HepG2 (cell line): ENCODE measurements around the gene TMED6. TPM values are rescaled to one million over a fixed set of nuclear protein-coding genes. Genes with fewer than 3 reads are reported as not detected.

Source experiments
- DNMT3B ChIP-seq: conservative IDR thresholded peaks from 2 replicates; pipeline ENCODE4 v1.6.1; 2016; ENCODE audit warnings: missing biosample characterization, control low read depth
- FOXA1 ChIP-seq, 2 experiments: fragments of 450-650 bp in 1 of 2; sonication (generic) in 1 of 2; formaldehyde crosslinking in 1 of 2; IDR thresholded peaks; 2 replicates each; pipeline versions ENCODE4 v1.4.0 to v1.6.1; 2016 to 2020; ENCODE audit warnings: missing genetic modification reagents in 1 of 2
- GTF2F1 ChIP-seq: fragments of 150-350 bp; IDR thresholded peaks from 2 replicates; pipeline ENCODE4 v1.6.1; 2014; ENCODE audit warnings: low read length
- GZF1 ChIP-seq: sonication (generic); formaldehyde crosslinking; IDR thresholded peaks from 2 replicates; pipeline ENCODE4 v1.5.1; 2020; ENCODE audit warnings: mild to moderate bottlenecking, missing genetic modification reagents
- HIC2 ChIP-seq: sonication (generic); formaldehyde crosslinking; IDR thresholded peaks from 2 replicates; pipeline ENCODE4 v1.9.0; 2022; ENCODE audit warnings: low read depth, missing genetic modification reagents
- HNRNPK ChIP-seq: fragments of 200-400 bp; formaldehyde crosslinking; IDR thresholded peaks from 2 replicates; pipeline ENCODE4 v1.6.1; 2018; ENCODE audit warnings: low read length, low read depth, moderate library complexity, mild to moderate bottlenecking; ENCODE audit not compliant: poor library complexity, severe bottlenecking
- ISL2 ChIP-seq: sonication (generic); formaldehyde crosslinking; IDR thresholded peaks from 2 replicates; pipeline ENCODE4 v1.5.0; 2020; ENCODE audit warnings: missing genetic modification reagents
- JDP2 ChIP-seq: sonication (generic); formaldehyde crosslinking; IDR thresholded peaks from 2 replicates; pipeline ENCODE4 v1.8.1; 2022; ENCODE audit warnings: missing genetic modification reagents, borderline replicate concordance
- JUNB ChIP-seq: sonication (generic); formaldehyde crosslinking; IDR thresholded peaks from 2 replicates; pipeline ENCODE4 v1.8.0; 2022; ENCODE audit warnings: missing genetic modification reagents, mild to moderate bottlenecking, borderline replicate concordance
- JUND ChIP-seq: sonication (generic); formaldehyde crosslinking; IDR thresholded peaks from 2 replicates; pipeline ENCODE4 v1.8.0; 2022; ENCODE audit warnings: mild to moderate bottlenecking, missing genetic modification reagents
- MTF2 ChIP-seq: sonication (generic); formaldehyde crosslinking; IDR thresholded peaks from 2 replicates; pipeline ENCODE4 v1.5.0; 2020; ENCODE audit warnings: missing genetic modification reagents, borderline replicate concordance
- MXI1 ChIP-seq: IDR thresholded peaks from 3 replicates; pipeline ENCODE4 v1.6.1; 2012; ENCODE audit warnings: low read depth, low read length, inconsistent platforms, borderline replicate concordance
- MYPOP ChIP-seq: sonication (generic); formaldehyde crosslinking; IDR thresholded peaks from 2 replicates; pipeline ENCODE4 v1.8.1; 2023; ENCODE audit warnings: mild to moderate bottlenecking, moderate library complexity, missing genetic modification reagents
- NAIF1 ChIP-seq: sonication (generic); formaldehyde crosslinking; IDR thresholded peaks from 2 replicates; pipeline ENCODE4 v1.5.0; 2020; ENCODE audit warnings: mild to moderate bottlenecking, missing genetic modification reagents, borderline replicate concordance
- PHF21A ChIP-seq: sonication (generic); formaldehyde crosslinking; IDR thresholded peaks from 2 replicates; pipeline ENCODE4 v1.5.0; 2020; ENCODE audit warnings: mild to moderate bottlenecking, missing genetic modification reagents
- RCOR2 ChIP-seq: IDR thresholded peaks from 2 replicates; pipeline ENCODE4 v1.6.1; 2016; ENCODE audit warnings: missing biosample characterization, missing genetic modification reagents
- RFXAP ChIP-seq: sonication (generic); formaldehyde crosslinking; IDR thresholded peaks from 2 replicates; pipeline ENCODE4 v1.4.0; 2020; ENCODE audit warnings: missing genetic modification reagents, borderline replicate concordance
- SNRNP70 ChIP-seq: fragments of 200-400 bp; formaldehyde crosslinking; IDR thresholded peaks from 2 replicates; pipeline ENCODE4 v1.6.1; 2017; ENCODE audit warnings: mild to moderate bottlenecking, low read depth, low read length, moderate library complexity
- TCF7L2 ChIP-seq: IDR thresholded peaks from 2 replicates; pipeline ENCODE4 v1.6.1; 2011; ENCODE audit warnings: mild to moderate bottlenecking, low read depth, low read length, moderate library complexity
- YEATS4 ChIP-seq: sonication (generic); formaldehyde crosslinking; IDR thresholded peaks from 2 replicates; pipeline ENCODE4 v1.4.0; 2020; ENCODE audit warnings: missing genetic modification reagents, borderline replicate concordance
- ZFP1 ChIP-seq: IDR thresholded peaks from 2 replicates; pipeline ENCODE4 v1.6.1; 2016
- ZNF160 ChIP-seq: sonication (generic); formaldehyde crosslinking; IDR thresholded peaks from 2 replicates; pipeline ENCODE4 v1.8.0; 2022; ENCODE audit warnings: mild to moderate bottlenecking, inconsistent platforms, missing genetic modification reagents
- ZNF276 ChIP-seq: sonication (generic); formaldehyde crosslinking; IDR thresholded peaks from 2 replicates; pipeline ENCODE4 v1.4.0; 2020; ENCODE audit warnings: mild to moderate bottlenecking, low read depth, missing genetic modification reagents
- ZNF30 ChIP-seq: sonication (generic); formaldehyde crosslinking; IDR thresholded peaks from 2 replicates; pipeline ENCODE4 v1.5.0; 2020; ENCODE audit warnings: mild to moderate bottlenecking, missing genetic modification reagents
- ZNF430 ChIP-seq: sonication (generic); formaldehyde crosslinking; IDR thresholded peaks from 2 replicates; pipeline ENCODE4 v1.9.0; 2021; ENCODE audit warnings: mild to moderate bottlenecking, missing genetic modification reagents
- ZNF501 ChIP-seq: sonication (generic); formaldehyde crosslinking; IDR thresholded peaks from 2 replicates; pipeline ENCODE4 v1.5.1; 2020; ENCODE audit warnings: mild to moderate bottlenecking, moderate library complexity, missing genetic modification reagents
- ZSCAN21 ChIP-seq: sonication (generic); formaldehyde crosslinking; IDR thresholded peaks from 2 replicates; pipeline ENCODE4 v1.8.0; 2022; ENCODE audit warnings: mild to moderate bottlenecking, missing genetic modification reagents, moderate library complexity, borderline replicate concordance
- polyA plus RNA-seq, 8 experiments: library from polyadenylated mRNA; depleted of rRNA in 3 of 8; stranded (reverse) in 7 of 8; unstranded in 1 of 8; fragments of >200 nt; fragmentation: Illumina TruSeq in 4 of 8; extraction: Trizol in 4 of 8; gene quantifications; 2 replicates each; pipeline versions ENCODE4 v1.2.1 to v1.2.3, GENCODE V29; 2011 to 2016; ENCODE audit warnings: low read depth in 4 of 8, missing spikeins in 1 of 8, mixed read lengths in 1 of 8; ENCODE audit not compliant: insufficient read depth in 1 of 8
- total RNA-seq, 5 experiments: library from RNA; depleted of rRNA; stranded (reverse); fragments of >200 nt; fragmentation: Illumina TruSeq; extraction: Trizol; gene quantifications; 2 replicates each; pipeline ENCODE4 v1.2.3, GENCODE V29; 2016; ENCODE audit warnings: low read depth in 1 of 5

Gene TMED6
- total and polyA plus RNA-seq, 2 of the 13 experiments (the other 11 are each of a cell fraction or from before 2014, with no cell fraction given): 9.8 to 14.4 TPM

- TF ChIP-seq HNRNPK: no peak
- peak; percentile 79 for TF ChIP-seq RCOR2
- no peak for TF ChIP-seq ZSCAN21 (CRISPR knock-in tag)
- TF ChIP-seq YEATS4 (CRISPR knock-in tag): no peak
- peak; percentile 53; the same call in 1 of the 3 replicates for TF ChIP-seq MXI1
- no peak for TF ChIP-seq HIC2 (CRISPR knock-in tag)
- TF ChIP-seq ZNF30 (CRISPR knock-in tag): no peak
- TF ChIP-seq MTF2 (CRISPR knock-in tag): no peak
- TF ChIP-seq PHF21A: peak; percentile 93
- peak; percentile 54 for TF ChIP-seq JUND
- TF ChIP-seq GZF1 (CRISPR knock-in tag): 0 out of 2 replicates have a peak, but pooled peaks have one; percentile 13
- no peak for TF ChIP-seq ZNF160 (CRISPR knock-in tag)
- TF ChIP-seq ZNF430 (CRISPR knock-in tag): 0 out of 2 replicates have a peak, but pooled peaks have one; percentile 61
- TF ChIP-seq MYPOP (CRISPR knock-in tag): no peak
- peak; percentile 58 for TF ChIP-seq FOXA1 (IDR thresholded peaks at IDR 0.05)
- TF ChIP-seq FOXA1 (CRISPR knock-in tag; IDR thresholded peaks at IDR 0.05): peak; percentile 92
- TF ChIP-seq TCF7L2: peak; percentile 92
- peak; percentile 71; the same call in 1 of the 2 replicates for TF ChIP-seq NAIF1
- TF ChIP-seq GTF2F1: no peak
- no peak for TF ChIP-seq RFXAP (CRISPR knock-in tag)
- TF ChIP-seq SNRNP70: no peak
- no peak; the same call in 1 of the 2 replicates for TF ChIP-seq JUNB (CRISPR knock-in tag)
- no peak for TF ChIP-seq ZNF276 (CRISPR knock-in tag)
- peak; percentile 99 for TF ChIP-seq ISL2
- TF ChIP-seq ZNF501 (CRISPR knock-in tag): no peak
- TF ChIP-seq ZFP1: peak; percentile 94
- no peak for TF ChIP-seq DNMT3B (CRISPR knock-in tag)
- TF ChIP-seq JDP2 (CRISPR knock-in tag): no peak; the same call in 1 of the 2 replicates
Observed at GRCh38 chr16:69396187-69397061, 44.8 kb upstream of the TMED6 start (continued).
